H9 (cell line): ENCODE data around the gene SURF4. TPM values are rescaled to one million over a fixed set of nuclear protein-coding genes. Genes with fewer than 3 reads are reported as not detected.

Source experiments
- DNase-seq: peaks from one replicate; pipeline ENCODE4 v3.0.0-alpha.2; 2017
- H2AFZ ChIP-seq: one replicate; pipeline ENCODE4 v1.6.1; 2013; ENCODE audit warnings: mild to moderate bottlenecking, low read length, control low read depth, moderate library complexity
- H2AK5ac ChIP-seq: 2 replicates; pipeline ENCODE4 v1.6.1; 2013; ENCODE audit warnings: low read length, control low read depth, mixed read lengths; ENCODE audit not compliant: insufficient read length
- H2BK120ac ChIP-seq: one replicate; pipeline ENCODE4 v1.6.1; 2013; ENCODE audit warnings: low read depth, mild to moderate bottlenecking, low read length, control low read depth, inconsistent platforms; ENCODE audit not compliant: poor library complexity, severe bottlenecking
- H2BK12ac ChIP-seq: 2 replicates; pipeline ENCODE4 v1.6.1; 2013; ENCODE audit warnings: low read length, control low read depth, mixed read lengths, low read depth; ENCODE audit not compliant: insufficient read length
- H2BK15ac ChIP-seq: 2 replicates; pipeline ENCODE4 v1.6.1; 2013; ENCODE audit warnings: low read depth, low read length, control low read depth
- H2BK20ac ChIP-seq: one replicate; pipeline ENCODE4 v1.6.1; 2013; ENCODE audit warnings: low read depth, mild to moderate bottlenecking, low read length, control low read depth, inconsistent platforms; ENCODE audit not compliant: poor library complexity, severe bottlenecking
- H2BK5ac ChIP-seq: 2 replicates; pipeline ENCODE4 v1.6.1; 2013; ENCODE audit warnings: low read length, control low read depth, mixed read lengths; ENCODE audit not compliant: insufficient read length
- H3K14ac ChIP-seq: 2 replicates; pipeline ENCODE4 v1.6.1; 2013; ENCODE audit warnings: low read length, control low read depth; ENCODE audit not compliant: insufficient read depth
- H3K18ac ChIP-seq: 2 replicates; pipeline ENCODE4 v1.6.1; 2013; ENCODE audit warnings: low read depth, mild to moderate bottlenecking, mixed read lengths, low read length, control low read depth; ENCODE audit not compliant: insufficient read length
- H3K23ac ChIP-seq: 2 replicates; pipeline ENCODE4 v1.6.1; 2013; ENCODE audit warnings: low read length, control low read depth, mixed read lengths, low read depth; ENCODE audit not compliant: insufficient read length
- H3K23me2 ChIP-seq: 2 replicates; pipeline ENCODE4 v1.6.1; 2013; ENCODE audit warnings: low read depth, mild to moderate bottlenecking, mixed read lengths, low read length, control low read depth; ENCODE audit not compliant: insufficient read length, poor library complexity, severe bottlenecking
- H3K27ac ChIP-seq: 2 replicates; pipeline ENCODE4 v1.5.1; 2013; ENCODE audit warnings: low read length, control low read depth, mixed read lengths, low read depth; ENCODE audit not compliant: insufficient read length
- H3K27me3 ChIP-seq: 2 replicates; pipeline ENCODE4 v1.6.1; 2013; ENCODE audit warnings: low read length, control low read depth, inconsistent platforms; ENCODE audit not compliant: insufficient read depth
- H3K4ac ChIP-seq: 2 replicates; pipeline ENCODE4 v1.6.1; 2013; ENCODE audit warnings: low read depth, mild to moderate bottlenecking, control low read depth, inconsistent platforms, low read length, moderate library complexity
- H3K4me1 ChIP-seq: 2 replicates; pipeline ENCODE4 v1.6.1; 2013; ENCODE audit warnings: low read length, control low read depth, inconsistent platforms; ENCODE audit not compliant: insufficient read depth
- H3K4me2 ChIP-seq: 2 replicates; pipeline ENCODE4 v1.6.1; 2013; ENCODE audit warnings: low read length, control low read depth, mixed read lengths; ENCODE audit not compliant: insufficient read length, insufficient read depth
- H3K56ac ChIP-seq: 2 replicates; pipeline ENCODE4 v1.6.1; 2013; ENCODE audit warnings: low read depth, mild to moderate bottlenecking, mixed read lengths, low read length, control low read depth; ENCODE audit not compliant: insufficient read length
- H3K79me1 ChIP-seq: 2 replicates; pipeline ENCODE4 v1.6.1; 2013; ENCODE audit warnings: low read depth, mild to moderate bottlenecking, moderate library complexity, low read length, control low read depth, inconsistent platforms; ENCODE audit not compliant: insufficient read depth, poor library complexity, severe bottlenecking
- H3K79me2 ChIP-seq: 2 replicates; pipeline ENCODE4 v1.6.1; 2013; ENCODE audit warnings: low read length, control low read depth, inconsistent platforms; ENCODE audit not compliant: insufficient read depth
- H3K9ac ChIP-seq: 2 replicates; pipeline ENCODE4 v1.6.1; 2013; ENCODE audit warnings: low read length, control low read depth, mixed read lengths; ENCODE audit not compliant: insufficient read length; ENCODE audit errors: extremely low read depth
- H3K9me3 ChIP-seq: one replicate; pipeline ENCODE4 v1.6.1; 2013; ENCODE audit warnings: low read depth, low read length, inconsistent platforms; ENCODE audit not compliant: control insufficient read depth
- H3T11ph ChIP-seq: one replicate; pipeline ENCODE4 v1.6.1; 2013; ENCODE audit warnings: mild to moderate bottlenecking, low read length, control low read depth, inconsistent platforms
- H4K20me1 ChIP-seq: one replicate; pipeline ENCODE4 v1.6.1; 2013; ENCODE audit not compliant: control insufficient read depth, insufficient read length, insufficient read depth
- H4K5ac ChIP-seq: 2 replicates; pipeline ENCODE4 v1.6.1; 2013; ENCODE audit warnings: low read depth, mild to moderate bottlenecking, mixed read lengths, low read length, control low read depth; ENCODE audit not compliant: insufficient read length
- H4K8ac ChIP-seq: replicated peaks from 2 replicates; pipeline ENCODE4 v1.6.1; 2013; ENCODE audit warnings: low read length, control low read depth, mixed read lengths, low read depth; ENCODE audit not compliant: insufficient read length
- H4K91ac ChIP-seq: 2 replicates; pipeline ENCODE4 v1.6.1; 2013; ENCODE audit warnings: low read depth, mild to moderate bottlenecking, moderate library complexity, mixed read lengths, low read length, control low read depth; ENCODE audit not compliant: insufficient read length
- H3K27ac Mint-ChIP-seq, 3 experiments: 2 replicates in 2 of 3; 3 replicates in 1 of 3; pipeline ENCODE4 v1.8.0; 2020 to 2021; ENCODE audit warnings: mixed read lengths in 3 of 3, mild to moderate bottlenecking in 1 of 3, moderate library complexity in 1 of 3
- H3K27me3 Mint-ChIP-seq: 2 replicates; pipeline ENCODE4 v1.8.0; 2021; ENCODE audit warnings: low read depth, mild to moderate bottlenecking, moderate library complexity, mixed read lengths
- H3K36me3 Mint-ChIP-seq, 3 experiments: 2 replicates in 2 of 3; 3 replicates in 1 of 3; pipeline ENCODE4 v1.8.0; 2020 to 2021; ENCODE audit warnings: low read depth in 3 of 3, mixed read lengths in 3 of 3; ENCODE audit not compliant: insufficient read depth in 1 of 3
- H3K4me1 Mint-ChIP-seq, 2 experiments: 2 replicates each; pipeline ENCODE4 v1.8.0; 2020; ENCODE audit warnings: mixed read lengths in 2 of 2
- H3K4me3 Mint-ChIP-seq, 2 experiments: 2 replicates in 1 of 2; 3 replicates in 1 of 2; pipeline ENCODE4 v1.8.0; 2020 to 2021; ENCODE audit warnings: mild to moderate bottlenecking in 2 of 2, mixed read lengths in 2 of 2, moderate library complexity in 1 of 2
- H3K9me3 Mint-ChIP-seq, 2 experiments: 2 replicates in 1 of 2; 3 replicates in 1 of 2; pipeline ENCODE4 v1.8.0; 2020; ENCODE audit warnings: mild to moderate bottlenecking in 2 of 2, mixed read lengths in 2 of 2, moderate library complexity in 1 of 2
- CTCF ChIP-seq: fragments of 200-600 bp; sonication (generic); conservative IDR thresholded peaks from 3 replicates; pipeline ENCODE4 v1.8.0; 2021; ENCODE audit warnings: antibody characterized with exemption, mild to moderate bottlenecking
- WGBS: extraction: QIAGEN DNeasy Blood & Tissue Kit; methylation state at CpG from one replicate; pipeline ENCODE4 v1.1.7; 2013; ENCODE audit warnings: missing lambda C conversion rate, low lambda C conversion rate, mixed read lengths; ENCODE audit not compliant: insufficient read length; ENCODE audit errors: extremely low coverage; 5-methylcytosine and 5-hydroxymethylcytosine counted together
- total RNA-seq: library from RNA; stranded (reverse); gene quantifications from 2 replicates; pipeline ENCODE4 v1.2.1, GENCODE V29; 2021

SURF4 gene
- total RNA-seq, 1 experiment from 2014 or later: 146 TPM

GRCh38 chr9:133349965-133350616 is 25.8 kb downstream of the SURF4 start:
- H3K79me2 ChIP-seq: peaks cover 13% of the 10 kb centered on the region; the same call in 1 of the 2 replicates

More at GRCh38 chr9:133349965-133350616, 25.8 kb downstream of the SURF4 start:
- Histone ChIP-seq H3K27ac (no peak overlapping the region), H3K14ac (no peak overlapping the region), H4K8ac (no peak overlapping the region), H3K18ac (no peak overlapping the region), H4K91ac (no peak overlapping the region), H3K56ac (no peak overlapping the region), H2AFZ (no peak overlapping the region), H4K20me1 (no peaks in the 10 kb centered on the region), H2BK15ac (no peak overlapping the region), H3K4me1 (no peaks in the 10 kb centered on the region; the same call in 1 of the 2 replicates), H2BK120ac (no peak overlapping the region), H2BK20ac (no peak overlapping the region), H4K5ac (no peak overlapping the region), H3K79me1 (peaks cover 10% of the 10 kb centered on the region), H3K23ac (no peak overlapping the region), H3T11ph (no peak overlapping the region), H3K27me3 (no peaks in the 10 kb centered on the region), H3K9ac (peak overlapping the region; percentile 31), H2BK12ac (no peak overlapping the region), H3K4me2 (peak overlapping the region; percentile 98), H3K23me2 (peaks cover 5% of the 10 kb centered on the region), H3K4ac (no peak overlapping the region), H2AK5ac (no peak overlapping the region), H2BK5ac (no peak overlapping the region), H3K9me3 (no peaks in the 10 kb centered on the region)
- no peaks in the 10 kb centered on the region for H3K27me3 Mint-ChIP-seq
- no peak for TF ChIP-seq CTCF
- H3K9me3 Mint-ChIP-seq: peaks cover 0 to 3% of the 10 kb centered on the region in 2 experiments; a peak in 1 of 5 replicates
- no peak for DNase-seq
- peak overlapping the region; percentile 77 to 97 (median 86); a peak in 6 of 7 replicates for H3K27ac Mint-ChIP-seq
- H3K4me1 Mint-ChIP-seq: peaks cover 24 to 35% of the 10 kb centered on the region in 2 experiments
- peaks cover 50 to 73% (median 66%) of the 10 kb centered on the region in 3 experiments for H3K36me3 Mint-ChIP-seq
- H3K4me3 Mint-ChIP-seq: peak overlapping the region; percentile 95 to 99
- no CpG with 5 or more reads among the region's 15 CpGs for WGBS
